Germinal center (tissue), 1 donor: ENCODE results near the gene CNR1.

Source experiments
- DNase-seq: peaks from one replicate; pipeline ENCODE4 v3.0.0; 2012; ENCODE audit warnings: mixed read lengths, low spot score

Gene CNR1

GRCh38 chr6:88143421-88144157 lies 22.6 kb downstream of the CNR1 start:
- no peak for DNase-seq

- no peak for DNase-seq
These were observed 23.9 kb downstream of the CNR1 start for GRCh38 chr6:88142297-88142668.

DNA sequence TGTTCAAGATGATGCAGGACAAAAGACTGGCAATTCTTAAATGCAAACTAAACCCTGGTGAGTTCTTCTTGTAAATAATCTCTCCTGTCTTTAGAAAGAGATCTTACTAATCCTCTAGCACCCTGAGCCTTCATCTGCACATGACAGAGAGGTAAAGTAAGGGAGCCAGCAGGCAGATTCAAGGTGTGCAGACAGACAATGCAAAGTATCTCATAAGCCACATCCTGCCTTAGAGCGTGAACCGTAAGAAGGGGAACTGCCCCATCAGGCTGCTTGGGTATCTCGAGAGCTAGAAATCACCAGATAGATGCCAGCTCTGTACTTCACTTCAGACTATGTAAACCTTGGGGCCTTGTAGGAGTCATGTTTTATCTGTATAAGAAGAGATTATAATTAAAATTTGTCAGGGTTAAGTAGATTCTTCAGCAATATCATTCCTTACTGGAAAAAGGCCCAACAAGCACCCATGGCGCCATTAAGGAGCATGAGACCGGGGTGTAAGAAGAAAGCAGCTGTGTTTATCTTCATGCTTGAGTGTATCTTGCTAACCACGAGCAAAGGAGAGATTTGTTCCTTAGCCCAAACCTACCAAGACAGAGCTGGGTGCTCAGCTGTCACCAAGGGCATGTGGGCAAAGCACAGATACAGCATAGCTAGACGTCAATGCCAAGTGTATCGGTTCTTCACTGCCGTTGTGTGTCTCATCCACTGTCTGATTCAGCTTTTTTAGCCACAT lies 24.4 kb downstream of the CNR1 start:
- DNase-seq, result peak; percentile 69

- DNase-seq, result no peak
These were observed 28.2 kb downstream of the CNR1 start for GRCh38 chr6:88137915-88138314.

DNA sequence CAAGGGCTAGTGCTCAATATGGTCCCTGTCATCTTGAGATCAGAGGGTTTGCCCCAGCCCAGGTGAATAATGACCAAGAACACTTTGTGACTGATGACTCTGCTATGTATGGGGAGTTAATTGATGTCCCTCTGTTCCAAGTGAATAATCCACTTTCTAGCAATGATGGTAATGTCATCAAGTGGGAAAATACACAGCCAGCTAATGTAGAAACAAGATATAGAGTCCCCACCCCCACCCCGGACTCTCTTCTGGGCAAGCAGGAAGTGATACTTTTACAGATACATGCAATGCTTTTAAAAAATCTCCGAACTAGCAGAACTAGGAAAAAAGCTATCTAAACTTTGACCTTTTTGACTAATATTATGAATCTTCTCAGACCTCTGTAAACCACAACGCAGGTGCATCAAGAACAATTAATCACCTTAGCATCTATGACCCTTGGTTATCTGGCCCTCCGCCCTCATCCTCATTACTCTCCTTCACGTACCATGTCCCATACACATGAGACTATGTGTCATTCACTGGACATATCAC lies 30.5 kb downstream of the CNR1 start:
- peak; percentile 19 for DNase-seq

- no peak for DNase-seq
These were observed 31.6 kb downstream of the CNR1 start for GRCh38 chr6:88134575-88134974.

DNA sequence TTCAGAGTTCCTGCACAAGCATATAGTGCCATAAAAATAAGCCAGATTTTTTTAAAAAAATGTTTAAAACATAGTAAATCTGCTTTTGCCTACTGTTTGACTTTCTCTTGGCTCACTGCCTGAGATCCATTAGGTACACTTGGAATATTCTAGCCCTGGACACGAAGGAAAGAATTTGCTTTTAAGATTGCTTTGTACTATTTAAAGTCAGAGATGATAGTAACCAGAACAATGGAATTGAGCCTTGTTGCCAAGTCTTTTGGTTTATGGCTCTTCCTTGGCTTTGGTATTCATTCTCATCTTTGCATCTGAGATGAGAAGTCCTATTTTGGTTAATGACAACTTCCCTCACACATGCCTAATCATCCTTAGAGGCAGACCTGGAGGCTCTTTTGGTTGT lies 32.4 kb downstream of the CNR1 start:
- no peak for DNase-seq

DNA sequence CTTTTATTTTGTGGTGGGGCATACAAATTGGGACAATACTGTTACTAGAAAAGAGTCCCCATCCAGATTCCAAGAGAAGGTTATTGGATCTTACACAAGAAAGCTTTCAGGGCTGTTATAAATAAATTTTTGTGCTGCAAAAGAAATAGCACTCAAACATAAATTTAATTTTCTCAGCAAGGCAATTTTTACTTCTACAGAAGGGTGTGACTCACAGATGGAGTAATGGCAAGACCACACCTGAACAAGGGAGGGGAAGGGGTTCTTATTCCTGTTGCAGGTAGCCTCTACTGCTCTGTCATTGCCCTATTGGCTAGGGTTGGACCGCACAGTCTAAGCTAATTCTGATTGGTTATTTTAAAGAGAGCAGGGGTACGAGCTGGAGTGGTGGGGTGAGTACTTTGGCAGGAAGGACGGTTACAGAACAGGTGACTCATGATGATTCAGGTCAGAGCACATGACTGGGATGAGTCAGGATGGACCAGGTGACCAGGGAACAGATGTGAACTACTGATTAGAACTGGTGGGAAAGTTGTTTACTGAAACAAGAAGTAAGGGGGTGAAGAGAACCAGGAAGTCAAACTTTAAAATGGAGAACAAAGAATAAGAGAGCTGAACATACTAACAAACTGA lies 41.1 kb downstream of the CNR1 start:
- no peak for DNase-seq

DNA sequence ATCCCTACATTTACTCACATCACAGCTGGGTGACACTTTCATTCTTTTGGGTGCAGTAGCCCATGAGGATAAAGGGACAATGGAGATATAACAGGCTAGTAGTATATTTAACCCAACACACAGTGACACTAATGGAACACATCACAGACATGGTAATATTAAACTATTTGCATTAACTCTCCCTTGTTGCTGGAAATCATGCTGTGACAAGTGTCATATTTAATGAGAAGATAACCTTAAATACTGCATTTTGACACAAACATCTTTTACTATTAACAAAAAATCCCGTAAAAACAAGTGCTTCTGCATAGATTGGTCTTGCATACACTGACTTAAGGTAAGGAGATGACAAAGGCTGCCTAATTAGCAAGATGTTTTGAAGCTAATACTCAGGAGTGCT lies 45.5 kb downstream of the CNR1 start:
- no peak for DNase-seq

GRCh38 chr6:88119769-88120168 lies 46.4 kb downstream of the CNR1 start:
- DNase-seq, result peak; percentile 19

DNA sequence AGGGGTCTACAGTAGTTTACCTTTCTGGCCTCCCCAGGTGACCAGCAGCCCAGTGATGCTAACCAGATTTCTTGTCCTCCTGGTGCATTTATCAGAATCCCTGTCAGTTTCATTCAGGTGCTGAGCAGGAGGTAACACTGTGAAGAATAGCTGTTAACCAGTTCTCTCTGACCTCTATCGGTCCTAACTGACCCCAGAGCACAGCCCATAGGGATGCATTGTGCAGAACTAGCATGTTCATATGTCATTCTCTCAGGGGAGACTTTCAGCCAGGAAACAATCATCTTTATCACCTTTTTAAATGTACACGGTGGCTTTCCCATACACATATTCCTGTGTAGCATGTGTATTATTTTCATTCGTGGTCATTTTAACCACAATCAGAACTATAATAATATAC lies 49.9 kb downstream of the CNR1 start:
- DNase-seq, result no peak

GRCh38 chr6:88115307-88115706 lies 50.8 kb downstream of the CNR1 start:
- no peak for DNase-seq

- no peak for DNase-seq
These were observed 51.3 kb downstream of the CNR1 start for GRCh38 chr6:88114838-88115237.

DNA sequence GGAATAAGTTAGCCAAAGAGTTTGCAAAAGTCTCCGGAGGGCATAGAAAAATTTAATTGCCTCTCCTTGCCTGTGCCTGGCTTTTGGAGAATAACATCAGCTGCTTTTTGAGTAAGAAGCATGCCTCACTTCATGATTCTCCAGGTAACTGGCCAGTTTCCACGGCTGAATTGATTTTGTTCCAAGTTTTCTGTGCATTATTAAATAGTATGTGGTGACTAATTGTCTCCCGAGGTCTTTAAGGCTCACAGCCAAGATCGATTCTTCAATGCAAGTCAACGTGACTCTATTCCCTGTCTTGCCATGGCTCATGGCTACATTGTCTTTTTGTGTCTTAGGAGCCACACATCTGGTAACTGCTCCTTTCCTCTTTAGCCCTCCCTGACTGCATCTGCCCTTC lies 54.2 kb downstream of the CNR1 start:
- no peak for DNase-seq

DNA sequence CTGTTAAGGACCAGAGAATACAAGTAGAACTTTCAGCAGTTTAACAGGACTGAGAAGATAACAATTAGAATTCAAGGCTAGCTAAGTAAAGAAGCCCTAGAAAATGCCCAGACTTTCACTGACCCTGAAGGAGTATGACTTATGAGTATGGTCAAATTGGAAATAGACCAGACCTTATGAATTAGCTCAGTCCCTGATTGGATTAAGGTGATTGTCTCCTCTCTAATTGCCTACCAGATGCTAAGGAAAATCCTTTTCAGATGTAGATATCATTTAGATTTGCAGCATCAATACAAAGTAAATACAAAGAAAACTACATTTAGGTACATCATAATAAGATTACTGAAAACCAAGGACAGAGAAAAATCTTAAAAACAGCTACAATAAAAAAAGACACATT lies 58.9 kb downstream of the CNR1 start:
- DNase-seq, result no peak

GRCh38 chr6:88105741-88106340 lies 60.3 kb downstream of the CNR1 start:
- no peak for DNase-seq
